Medulla oblongata (tissue), 1 donor: ENCODE measurements around the gene EXTL1.

Experiments used
- DNase-seq: peaks from one replicate; pipeline ENCODE4 v3.0.0-alpha.2; 2015; ENCODE audit errors: extremely low spot score

EXTL1 gene

DNA sequence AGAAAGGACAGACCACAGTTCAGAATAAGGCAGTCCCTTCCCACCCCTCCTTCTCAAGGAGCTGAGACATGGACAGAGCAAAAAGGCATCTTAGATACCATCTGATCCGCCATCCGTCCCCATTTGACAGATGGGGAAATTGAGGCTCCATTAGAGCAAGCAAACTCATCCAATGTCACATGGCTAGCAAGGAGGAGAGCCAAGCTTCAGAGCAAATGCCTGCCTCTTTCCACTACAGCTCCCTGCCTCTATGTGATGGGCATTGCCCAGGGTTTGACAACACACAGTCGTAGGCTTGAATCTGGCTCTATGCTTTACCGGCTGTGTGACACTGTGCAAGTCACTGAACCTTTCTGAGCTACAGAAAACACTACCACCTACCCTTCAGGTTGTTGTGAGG is 20.4 kb downstream of the EXTL1 start:
- DNase-seq = no peak

DNA sequence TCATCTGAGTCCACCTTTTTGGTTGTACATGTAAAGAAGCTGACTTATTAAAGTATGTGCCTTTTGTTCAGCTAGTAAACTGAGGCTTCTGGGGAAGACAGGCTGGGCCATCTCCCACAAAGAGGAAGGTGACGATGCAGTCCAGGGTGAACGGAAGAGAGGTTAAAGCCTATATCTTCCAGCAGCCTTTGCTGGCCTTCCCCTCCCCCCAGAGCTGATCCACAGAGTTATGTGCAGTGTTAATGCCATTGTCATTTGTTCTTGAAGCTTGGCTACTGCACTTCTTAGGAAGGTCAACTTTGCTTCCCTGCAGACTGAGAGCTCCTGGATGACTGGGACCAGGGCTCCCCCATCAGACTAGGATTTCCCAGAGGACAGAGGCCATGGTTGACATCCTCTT is 22.2 kb downstream of the EXTL1 start:
- no peak for DNase-seq

- no peak for DNase-seq
Measured at GRCh38 chr1:26044414-26044813, 22.8 kb downstream of the EXTL1 start.

- DNase-seq = no peak
Measured at GRCh38 chr1:26044971-26045721, 23.6 kb downstream of the EXTL1 start.

DNA sequence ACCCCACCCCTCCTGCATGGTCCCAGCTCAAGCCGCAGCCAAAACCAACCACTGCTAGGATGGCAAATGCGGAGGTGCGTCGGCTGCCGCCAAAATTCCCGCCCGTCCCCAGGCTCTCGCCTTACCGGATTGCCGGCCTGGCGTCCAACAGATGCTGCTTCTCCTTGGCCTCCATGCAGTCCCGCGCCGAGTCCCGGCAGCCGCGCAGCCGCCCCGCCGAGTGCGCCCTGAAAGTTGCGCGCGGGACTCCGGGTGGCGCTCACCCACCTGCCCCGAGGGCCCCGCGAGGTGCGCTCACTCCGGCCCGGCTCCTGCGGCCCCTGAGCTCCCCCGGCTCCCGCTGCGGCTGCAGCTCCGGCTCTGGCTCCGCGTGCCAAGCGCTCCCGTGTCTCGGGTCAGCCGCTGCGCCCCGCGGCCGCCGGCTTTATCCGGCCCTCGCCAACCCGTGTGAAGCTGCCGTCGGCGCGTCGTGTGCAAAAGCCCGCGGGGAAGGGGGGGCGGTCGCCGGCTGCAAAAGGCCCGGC is 24.2 kb downstream of the EXTL1 start, which contains the start of gene SLC30A2:
Gene SLC30A2 (minus strand): TSS at position 397 of the 524 bp plus-strand sequence. CDS start 222 bp downstream, at position 175.
- no peak for DNase-seq

- no peak for DNase-seq
Measured at GRCh38 chr1:26046246-26047095, 24.9 kb downstream of the EXTL1 start.

GRCh38 chr1:26047278-26047874 is 25.8 kb downstream of the EXTL1 start:
- no peak for DNase-seq

DNA sequence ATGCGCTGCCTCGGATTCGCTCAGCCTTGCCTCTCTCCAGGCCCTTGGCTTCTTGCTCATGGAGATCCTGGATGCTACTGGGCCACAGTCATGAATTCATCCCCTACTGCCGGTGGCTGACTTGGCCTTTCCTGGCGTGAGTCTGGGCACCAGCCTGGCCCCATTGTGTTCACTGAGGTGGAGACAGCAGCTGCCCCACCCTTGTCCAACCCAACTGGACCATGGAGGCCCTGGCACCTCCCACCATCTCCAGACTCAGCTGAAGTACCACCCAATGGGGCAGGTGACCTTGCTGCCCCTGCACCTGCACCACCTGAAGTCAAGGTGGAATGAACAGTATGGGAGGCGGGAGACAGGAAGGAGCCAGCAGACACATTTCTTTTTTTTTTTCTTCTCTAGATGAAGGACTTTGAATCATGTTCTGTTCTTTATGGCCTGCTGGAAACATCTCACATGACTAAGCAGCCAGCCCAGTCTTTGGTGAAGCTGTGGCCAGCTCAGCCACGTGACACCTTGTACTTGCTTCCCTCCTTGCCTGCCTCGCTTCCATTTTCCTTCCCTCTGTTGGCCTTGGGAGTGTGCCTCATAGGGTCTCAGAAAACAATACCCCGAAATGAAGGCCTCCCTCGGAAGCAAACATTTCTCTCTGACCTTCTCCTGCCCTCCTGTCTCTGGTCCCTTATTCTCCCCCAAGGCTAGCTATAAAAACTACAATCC is 28.1 kb downstream of the EXTL1 start:
- DNase-seq = no peak

DNA sequence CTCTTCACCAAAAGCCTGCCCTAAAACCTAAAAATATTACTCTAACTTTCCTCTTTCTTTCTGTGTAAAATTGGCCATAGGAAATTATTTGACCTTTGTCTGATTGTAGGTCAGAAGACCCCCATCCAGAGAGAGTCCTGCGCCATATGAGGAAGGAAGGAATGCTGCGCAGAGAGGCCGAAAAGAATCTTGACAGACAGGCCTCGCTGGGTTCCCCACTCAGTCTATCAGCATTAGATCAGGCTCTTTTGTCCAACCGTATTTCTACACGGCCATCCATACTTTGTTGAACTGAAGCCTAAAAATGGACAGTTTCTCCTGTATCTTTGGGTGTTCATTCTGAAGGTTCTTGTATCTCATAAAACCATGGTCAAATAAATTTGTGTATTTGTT is 28.7 kb downstream of the EXTL1 start:
- DNase-seq = no peak

GRCh38 chr1:26053718-26054560 is 32.4 kb downstream of the EXTL1 start:
- DNase-seq = no peak

DNA sequence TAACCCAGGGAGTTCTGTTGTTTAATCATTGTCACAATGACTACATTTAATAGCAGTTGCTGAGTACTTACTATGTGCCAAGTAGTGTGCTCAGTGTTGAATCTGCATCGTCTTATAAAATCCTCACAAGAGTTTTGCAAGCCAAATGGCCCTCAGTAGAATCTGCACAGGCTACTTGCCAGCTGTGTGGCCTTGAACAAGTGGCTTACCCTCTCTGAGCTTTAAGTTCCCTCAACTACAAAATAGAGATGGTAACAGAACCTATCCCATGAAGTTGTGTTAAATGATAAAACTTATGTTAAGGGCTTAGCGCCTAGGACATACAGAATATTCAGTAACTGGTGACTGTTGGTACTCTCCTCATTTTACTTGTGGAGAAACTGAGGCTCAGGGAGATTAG is 33.5 kb downstream of the EXTL1 start:
- no peak for DNase-seq

GRCh38 chr1:26057189-26057588 is 35.6 kb downstream of the EXTL1 start:
- DNase-seq = no peak

DNA sequence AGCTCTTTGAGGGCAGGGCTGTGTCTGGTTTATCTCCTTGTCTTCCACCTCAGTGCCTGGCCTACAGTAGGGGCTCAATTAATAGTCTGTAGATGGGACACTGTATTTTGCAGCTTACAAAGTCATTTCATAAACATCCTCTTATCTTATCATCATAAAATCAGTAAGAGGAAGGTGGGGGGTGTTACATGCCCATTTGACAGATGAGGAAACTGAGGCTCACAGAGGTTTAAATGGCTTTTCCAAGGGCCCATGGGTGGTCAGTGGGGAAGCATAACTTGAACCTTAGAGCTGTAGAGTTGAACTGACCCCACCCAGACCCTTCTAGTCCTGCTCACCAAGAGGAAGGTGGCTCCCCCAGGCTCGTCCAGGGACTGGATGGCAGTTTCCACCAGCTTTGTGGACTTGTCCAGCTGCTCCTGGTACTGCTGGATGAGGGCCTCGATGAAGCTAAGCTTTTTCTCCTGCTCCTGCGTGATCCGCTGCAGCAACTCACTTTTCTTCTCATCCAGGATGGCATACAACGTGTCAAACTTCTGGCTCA is 36.5 kb downstream of the EXTL1 start:
- DNase-seq = no peak

DNA sequence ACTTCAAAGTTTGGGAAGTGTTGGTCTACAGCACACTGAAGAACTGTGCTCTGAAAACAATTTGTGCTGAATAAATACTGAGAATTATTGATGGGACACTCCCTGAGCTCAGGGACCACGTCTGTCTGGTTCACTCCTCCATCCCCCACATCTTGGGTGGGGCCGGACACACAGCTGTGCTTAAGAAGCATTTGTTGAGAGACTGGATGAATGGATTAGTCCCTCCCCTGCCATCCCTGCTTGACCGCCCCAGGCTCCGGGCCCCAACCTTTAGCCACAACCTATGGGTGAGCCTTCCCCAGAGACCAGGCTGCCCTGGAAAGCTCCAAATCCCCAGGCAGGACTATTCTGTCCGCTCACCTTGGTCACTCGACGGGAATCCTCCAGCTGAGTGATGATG is 38.3 kb downstream of the EXTL1 start:
- DNase-seq = no peak

GRCh38 chr1:26060832-26061574 is 39.4 kb downstream of the EXTL1 start:
- DNase-seq = no peak

- DNase-seq = no peak
Measured at GRCh38 chr1:26064553-26064952, 43.0 kb downstream of the EXTL1 start.

DNA sequence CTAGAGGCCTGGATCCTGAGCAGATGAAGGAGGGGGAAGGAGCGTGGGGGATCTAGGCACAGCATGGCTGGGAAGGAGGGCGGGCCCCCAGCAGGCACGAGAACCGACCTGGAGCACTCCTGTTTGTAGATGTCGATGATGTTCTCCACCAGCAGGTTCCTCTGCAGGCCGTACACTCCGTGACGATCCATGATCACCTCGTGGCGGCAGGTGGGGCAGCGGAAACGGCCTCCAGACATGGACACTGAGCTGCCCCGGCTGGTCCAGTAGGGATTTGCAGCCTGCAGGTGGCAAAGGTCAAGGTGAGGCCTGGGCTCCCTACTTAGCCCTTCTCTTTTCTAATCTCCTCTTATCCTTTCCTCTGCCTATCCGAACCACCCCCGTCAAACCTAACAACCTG is 44.6 kb downstream of the EXTL1 start:
- DNase-seq = no peak

DNA sequence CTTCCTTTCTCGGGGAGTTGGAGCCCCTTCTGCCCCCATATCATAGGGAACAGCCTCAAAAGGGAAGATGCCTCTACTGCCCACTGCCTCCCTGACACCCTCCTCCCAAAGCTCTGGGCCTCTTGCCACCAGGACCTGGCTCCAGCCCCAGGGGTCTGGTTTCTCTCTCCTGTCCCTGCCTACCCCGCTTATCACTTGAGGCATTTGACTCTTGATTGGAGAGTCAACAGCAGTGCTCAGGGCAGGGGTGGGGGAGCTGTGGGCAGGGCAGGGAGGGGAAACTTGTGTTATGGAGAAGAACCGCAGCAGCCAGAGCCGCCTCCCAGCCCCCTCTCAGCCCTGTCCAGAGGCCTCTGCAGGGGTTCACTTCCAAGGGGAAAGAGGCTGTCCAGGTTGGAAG is 45.3 kb downstream of the EXTL1 start:
- DNase-seq = no peak

DNA sequence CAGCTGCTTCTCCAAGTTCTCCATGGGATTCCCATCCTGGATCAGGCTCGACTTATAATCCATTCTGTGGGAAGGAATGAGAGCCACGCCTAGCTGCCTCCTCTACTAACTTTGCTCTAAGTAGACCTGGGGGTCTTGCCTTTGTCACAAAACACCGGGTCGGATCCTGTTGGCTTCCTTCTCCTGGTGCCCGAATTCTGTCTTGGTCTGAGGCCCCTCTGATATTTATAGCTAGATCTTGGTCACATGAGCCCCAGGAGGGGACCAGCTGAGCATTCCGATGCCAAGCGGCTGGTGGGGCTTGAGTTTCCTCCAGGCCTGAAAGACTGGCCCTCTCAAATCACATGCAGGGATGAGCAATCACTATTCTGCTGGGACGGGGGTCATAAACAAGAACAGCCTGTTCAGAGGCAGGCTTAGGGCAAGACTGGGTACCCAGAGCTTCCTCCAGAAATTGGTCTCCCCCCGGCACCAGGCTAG is 45.9 kb downstream of the EXTL1 start, which contains the start of gene TRIM63:
Gene TRIM63 (minus strand): TSS at position 199 of the 480 bp plus-strand sequence. CDS start 136 bp downstream, at position 63.
- no peak for DNase-seq

DNA sequence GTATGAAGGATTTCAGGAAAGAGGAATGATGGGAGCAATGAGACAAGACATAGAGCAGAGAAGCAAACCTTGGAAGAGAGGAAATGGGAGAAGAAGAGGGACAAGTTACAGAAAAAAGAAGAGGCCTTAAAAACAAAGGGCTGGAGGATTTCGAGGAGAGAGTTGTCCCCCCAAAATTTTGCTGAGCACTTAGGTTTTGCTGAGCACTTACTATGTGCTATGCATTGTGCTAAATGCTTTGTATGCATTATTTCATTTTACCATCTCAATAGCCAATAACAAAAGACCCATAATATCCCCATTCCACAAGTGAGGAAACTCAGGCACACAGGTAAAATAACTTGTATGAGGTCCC is 48.3 kb downstream of the EXTL1 start:
- no peak for DNase-seq
